ENCODE measurements around the gene EIPR1.

EIPR1 gene

GRCh38 chr2:3242747-3243369 is 134.8 kb downstream of the EIPR1 start:
- DNase-seq = peak; percentile 39

GRCh38 chr2:3241971-3242746 is 135.5 kb downstream of the EIPR1 start:
- no peak for DNase-seq

- DNase-seq = no peak
These were observed 138.4 kb downstream of the EIPR1 start for GRCh38 chr2:3238951-3239841.

- DNase-seq = no peak
These were observed 141.1 kb downstream of the EIPR1 start for GRCh38 chr2:3236300-3237045.

GRCh38 chr2:3233877-3234276 is 143.7 kb downstream of the EIPR1 start:
- no peak for DNase-seq

GRCh38 chr2:3229221-3229620 is 148.4 kb downstream of the EIPR1 start:
- no peak for DNase-seq

GRCh38 chr2:3224681-3225080 is 152.9 kb downstream of the EIPR1 start:
- no peak for DNase-seq

GRCh38 chr2:3223080-3223923 is 154.3 kb downstream of the EIPR1 start:
- peak; percentile 93 for DNase-seq

GRCh38 chr2:3222636-3223035 is 155.0 kb downstream of the EIPR1 start:
- DNase-seq = peak; percentile 79

- DNase-seq = no peak
These were observed 158.1 kb downstream of the EIPR1 start for GRCh38 chr2:3219536-3219935.

- no peak for DNase-seq
These were observed 160.0 kb downstream of the EIPR1 start for GRCh38 chr2:3217646-3218045.

GRCh38 chr2:3216841-3217495 is 160.7 kb downstream of the EIPR1 start:
- DNase-seq = no peak

- DNase-seq = no peak
These were observed 162.7 kb downstream of the EIPR1 start for GRCh38 chr2:3214806-3215404.

- DNase-seq = no peak
These were observed 163.6 kb downstream of the EIPR1 start for GRCh38 chr2:3214065-3214464.

GRCh38 chr2:3212984-3213383 is 164.6 kb downstream of the EIPR1 start:
- no peak for DNase-seq

- no peak for DNase-seq
These were observed 165.6 kb downstream of the EIPR1 start for GRCh38 chr2:3212061-3212362.

- DNase-seq = no peak
These were observed 166.2 kb downstream of the EIPR1 start for GRCh38 chr2:3211256-3212060.

- DNase-seq = no peak
These were observed 167.4 kb downstream of the EIPR1 start for GRCh38 chr2:3210257-3210656.

- DNase-seq = no peak
These were observed 168.4 kb downstream of the EIPR1 start for GRCh38 chr2:3209258-3209657.

- no peak for DNase-seq
These were observed 169.0 kb downstream of the EIPR1 start for GRCh38 chr2:3208591-3208990.

Data from activated naive CD4-positive, alpha-beta T cell treated with Interleukin-2 at 50 U/mL for 16 hours (primary cell).